HCT116 (cell line): Measurements from ENCODE around the gene ARHGAP5. TPM values are rescaled to one million over a fixed set of nuclear protein-coding genes. Genes with fewer than 3 reads are reported as not detected.

Experiments used
- ATAC-seq: fragments of 200-7000 bp; cut with Tn5 transposase; 2 replicates; pipeline ENCODE4 v1.9.1; 2020; ENCODE audit warnings: mild to moderate bottlenecking, moderate library complexity
- BruUV-seq: library from RNA; stranded (reverse); fragments of 400-500 nt; replicated peaks from 2 replicates; lab custom pipeline; 2021; lab: Mats Ljungman, UMichigan
- CTCF ChIA-PET: fragments of 300-600 bp; sonication (Branson Sonifier 250); formaldehyde crosslinking; loops from one replicate; lab custom pipeline; 2021; ENCODE audit warnings: antibody characterized with exemption; lab: Charles Lee
- POLR2A ChIA-PET: fragments of 300-600, 350-600 bp; sonication (Branson Sonifier 250); formaldehyde crosslinking; loops from one replicate; lab custom pipeline; 2021; ENCODE audit warnings: antibody characterized with exemption; lab: Charles Lee
- RAD21 ChIA-PET, 2 experiments: fragments of 300-600 bp; sonication (Branson Sonifier 250); formaldehyde crosslinking; loops; one replicate each; lab custom pipeline; 2023; ENCODE audit warnings: low total read pairs in 2 of 2; ENCODE audit not compliant: uncharacterized antibody in 2 of 2, unreplicated experiment in 2 of 2, low non-redundant PET in 1 of 2; lab: Charles Lee
- DNase-seq: peaks from one replicate; pipeline ENCODE4 v3.0.0-alpha.2; 2010; ENCODE audit warnings: low read depth, low spot score
- H2AFZ ChIP-seq: fragments of 200-600 bp; shearing (Covaris generic), sonication (generic); 2 replicates; pipeline ENCODE4 v1.6.1; 2017; ENCODE audit warnings: low read depth, mixed run types, mixed read lengths, antibody characterized with exemption, low read length; ENCODE audit not compliant: poor library complexity, severe bottlenecking
- H3K27ac ChIP-seq: 2 replicates; pipeline ENCODE4 v1.5.1; 2012; ENCODE audit warnings: low read depth, low read length
- H3K27me3 ChIP-seq: fragments of 200-600 bp; sonication (generic); 2 replicates; pipeline ENCODE4 v1.6.1; 2016; ENCODE audit warnings: mixed run types, low read length, mixed read lengths; ENCODE audit not compliant: insufficient read depth
- H3K36me3 ChIP-seq, 2 experiments: fragments of 200-500 bp in 1 of 2; fragments of 200-600 bp in 1 of 2; sonication (Bioruptor generic) in 1 of 2; sonication (generic) in 1 of 2; 2 replicates each; pipeline versions ENCODE4 v1.5.1 to v1.6.1; 2014 to 2016; ENCODE audit warnings: low read length in 2 of 2, inconsistent platforms in 1 of 2, mixed read lengths in 1 of 2, mixed run types in 1 of 2; ENCODE audit not compliant: insufficient read depth in 2 of 2, control insufficient read depth in 1 of 2
- H3K4me1 ChIP-seq, 2 experiments: fragments of 200-600 bp in 1 of 2; sonication (generic) in 1 of 2; 2 replicates each; pipeline versions ENCODE4 v1.5.1 to v1.6.1; 2012 to 2017; ENCODE audit warnings: low read length in 2 of 2, inconsistent platforms in 1 of 2, mild to moderate bottlenecking in 1 of 2, mixed read lengths in 1 of 2, mixed run types in 1 of 2, moderate library complexity in 1 of 2; ENCODE audit not compliant: insufficient read depth in 2 of 2, control insufficient read depth in 1 of 2
- H3K4me2 ChIP-seq: fragments of 200-600 bp; sonication (generic); 2 replicates; pipeline ENCODE4 v1.6.1; 2017; ENCODE audit warnings: mixed run types, low read length, mixed read lengths
- H3K4me3 ChIP-seq, 2 experiments: fragments of 200-600 bp in 1 of 2; sonication (generic) in 1 of 2; replicated peaks in 1 of 2; 2 replicates each; pipeline ENCODE4 v1.5.1; 2011 to 2016; ENCODE audit warnings: low read length in 2 of 2, control low read depth in 1 of 2, low read depth in 1 of 2, mild to moderate bottlenecking in 1 of 2, mixed read lengths in 1 of 2, mixed run types in 1 of 2
- H3K79me2 ChIP-seq: fragments of 200-600 bp; sonication (generic); 2 replicates; pipeline ENCODE4 v1.6.1; 2017; ENCODE audit warnings: mild to moderate bottlenecking, mixed run types, low read length, moderate library complexity, mixed read lengths; ENCODE audit not compliant: insufficient read depth
- H3K9ac ChIP-seq: fragments of 200-600 bp; sonication (generic); 2 replicates; pipeline ENCODE4 v1.6.1; 2016; ENCODE audit warnings: low read length, mixed read lengths
- H3K9me2 ChIP-seq: fragments of 200-600 bp; sonication (generic), shearing (Covaris generic); 2 replicates; pipeline ENCODE4 v1.6.1; 2017; ENCODE audit warnings: mixed run types, mild to moderate bottlenecking, moderate library complexity; ENCODE audit not compliant: insufficient read depth
- H3K9me3 ChIP-seq, 2 experiments: fragments of 200-500 bp in 1 of 2; fragments of 200-600 bp in 1 of 2; sonication (Bioruptor generic) in 1 of 2; sonication (generic) in 1 of 2; 2 replicates each; pipeline ENCODE4 v1.6.1; 2014 to 2017; ENCODE audit warnings: low read length in 2 of 2, mixed read lengths in 2 of 2, inconsistent platforms in 1 of 2, low read depth in 1 of 2, mild to moderate bottlenecking in 1 of 2, mixed run types in 1 of 2, moderate library complexity in 1 of 2; ENCODE audit not compliant: control insufficient read depth in 1 of 2, insufficient read depth in 1 of 2
- H4K20me1 ChIP-seq: fragments of 200-600 bp; sonication (generic), shearing (Covaris generic); 2 replicates; pipeline ENCODE4 v1.6.1; 2017; ENCODE audit warnings: mixed run types, mild to moderate bottlenecking, moderate library complexity; ENCODE audit not compliant: insufficient read depth
- ATF3 ChIP-seq: IDR thresholded peaks from 2 replicates; pipeline ENCODE4 v1.6.1; 2012
- CBX3 ChIP-seq: IDR thresholded peaks from 2 replicates; pipeline ENCODE4 v1.6.1; 2012; ENCODE audit warnings: low read depth
- EGR1 ChIP-seq: IDR thresholded peaks from 2 replicates; pipeline ENCODE4 v1.6.1; 2012; ENCODE audit warnings: low read depth
- ELF1 ChIP-seq: IDR thresholded peaks from 2 replicates; pipeline ENCODE4 v1.6.1; 2012; ENCODE audit warnings: low read depth, borderline replicate concordance
- EZH2 ChIP-seq: fragments of 200-600 bp; sonication (generic); IDR thresholded peaks from 2 replicates; pipeline ENCODE4 v1.6.1; 2017; ENCODE audit warnings: antibody characterized with exemption, mixed run types
- EZH2phosphoT487 ChIP-seq: fragments of 200-600 bp; IDR thresholded peaks from 2 replicates; pipeline ENCODE4 v1.6.1; 2018; ENCODE audit warnings: antibody characterized with exemption, borderline replicate concordance
- JUND ChIP-seq: IDR thresholded peaks from 2 replicates; pipeline ENCODE4 v1.6.1; 2012
- MAX ChIP-seq: IDR thresholded peaks from 2 replicates; pipeline ENCODE4 v1.6.1; 2012
- POLR2A ChIP-seq: IDR thresholded peaks from 2 replicates; pipeline ENCODE4 v1.7.0; 2011; ENCODE audit warnings: borderline replicate concordance; ENCODE audit not compliant: insufficient read depth, insufficient read length; ENCODE audit errors: extremely low read depth
- POLR2AphosphoS5 ChIP-seq: IDR thresholded peaks from 2 replicates; pipeline ENCODE4 v1.6.1; 2011; ENCODE audit warnings: mild to moderate bottlenecking, low read depth, low read length, moderate library complexity
- RAD21 ChIP-seq: IDR thresholded peaks from 2 replicates; pipeline ENCODE4 v1.6.1; 2012; ENCODE audit warnings: low read depth, mild to moderate bottlenecking
- SIN3A ChIP-seq: IDR thresholded peaks from 2 replicates; pipeline ENCODE4 v1.6.1; 2012; ENCODE audit warnings: low read depth
- SP1 ChIP-seq: IDR thresholded peaks from 2 replicates; pipeline ENCODE4 v1.6.1; 2012; ENCODE audit warnings: low read depth
- ZFX ChIP-seq: fragments of 450-650 bp; IDR thresholded peaks from 2 replicates; pipeline ENCODE4 v1.6.1; 2017
- intact Hi-C: fragments of 100-400 bp; cut with micrococcal nuclease; formaldehyde crosslinking; loops from 2 replicates; pipeline ENCODE4 v1.10.0; 2022
- total RNA-seq: library from RNA; stranded (reverse); gene quantifications from one replicate; pipeline ENCODE4 v1.2.1, GENCODE V29; 2021; ENCODE audit not compliant: unreplicated experiment

ARHGAP5 gene
- total RNA-seq, 1 experiment from 2014 or later: 66.7 TPM

- no peak for TF ChIP-seq EZH2
- TF ChIP-seq POLR2A: no peak
- TF ChIP-seq POLR2AphosphoS5: no peak
- no peak for TF ChIP-seq CBX3
- TF ChIP-seq SIN3A: no peak
- no peak for TF ChIP-seq SP1
- TF ChIP-seq ATF3: no peak
- no peak for TF ChIP-seq EGR1
- no peak for TF ChIP-seq EZH2phosphoT487
- no peak for TF ChIP-seq MAX
- TF ChIP-seq ELF1: no peak
- no peak for TF ChIP-seq RAD21
- no peak for TF ChIP-seq ZFX
- TF ChIP-seq JUND: no peak
Measured at GRCh38 chr14:32064931-32065330, 12.2 kb upstream of the ARHGAP5 start (continued).

- no peaks in the 10 kb centered on the region for H3K9me3 ChIP-seq
- ChIA-PET POLR2A (no interaction called here), RAD21 (no interaction called here), CTCF (interaction anchor here (0.5 kb wide), 1 partner anchor 348 kb away, joined by 3 read pairs; no protein-coding TSS in a partner anchor)
- no peak for ATAC-seq
- no TSS peak for BruUV-seq
- H3K9me2 ChIP-seq: no peaks in the 10 kb centered on the region
- no peak overlapping the region for H3K4me3 ChIP-seq
- no peaks in the 10 kb centered on the region for H3K79me2 ChIP-seq
- H4K20me1 ChIP-seq: no peaks in the 10 kb centered on the region
- no peak overlapping the region for H3K9ac ChIP-seq
- H2AFZ ChIP-seq: no peak overlapping the region
- H3K27me3 ChIP-seq: no peaks in the 10 kb centered on the region
- intact Hi-C loops: no loop called here
- TF ChIP-seq EGR1 (no peak), POLR2AphosphoS5 (no peak)
- H3K4me2 ChIP-seq: no peak overlapping the region
- DNase-seq: no peak
- H3K4me1 ChIP-seq: peaks cover 0 to 3% of the 10 kb centered on the region in 2 experiments; a peak in 2 of 4 replicates
- no peaks in the 10 kb centered on the region for H3K36me3 ChIP-seq
- H3K27ac ChIP-seq: no peak overlapping the region
Measured at GRCh38 chr14:32068708-32069107, 8.4 kb upstream of the ARHGAP5 start.
